GM21390 (cell line): ENCODE measurements around the gene CD82.
A peak's percentile ranks its signal among the peaks of the same experiment; 100 is the strongest.

Source experiments
- ATAC-seq: cut with Tn5 transposase; IDR thresholded peaks from one replicate; pipeline ENCODE4 v1.9.1; 2021; ENCODE audit not compliant: unreplicated experiment

CD82 gene

GRCh38 chr11:44597358-44598012 lies 32.0 kb downstream of the CD82 start:
- no peak for ATAC-seq

GRCh38 chr11:44598831-44599230 lies 33.4 kb downstream of the CD82 start:
- no peak for ATAC-seq

- no peak for ATAC-seq
Observed at GRCh38 chr11:44600261-44600660, 34.8 kb downstream of the CD82 start.

- peak; percentile 25 for ATAC-seq
Observed at GRCh38 chr11:44600839-44601383, 35.4 kb downstream of the CD82 start.

- ATAC-seq, result peak; percentile 36
Observed at GRCh38 chr11:44601471-44602370, 36.3 kb downstream of the CD82 start.

GRCh38 chr11:44602891-44603310 lies 37.4 kb downstream of the CD82 start:
- ATAC-seq, result no peak

- ATAC-seq, result no peak
Observed at GRCh38 chr11:44604171-44604581, 38.7 kb downstream of the CD82 start.

GRCh38 chr11:44605068-44605708 lies 39.7 kb downstream of the CD82 start:
- no peak for ATAC-seq

GRCh38 chr11:44605965-44606364 lies 40.5 kb downstream of the CD82 start:
- no peak for ATAC-seq

GRCh38 chr11:44606472-44606871 lies 41.0 kb downstream of the CD82 start:
- ATAC-seq, result no peak

GRCh38 chr11:44607319-44607962 lies 42.0 kb downstream of the CD82 start:
- no peak for ATAC-seq

GRCh38 chr11:44607987-44608386 lies 42.5 kb downstream of the CD82 start:
- ATAC-seq, result no peak

- ATAC-seq, result no peak
Observed at GRCh38 chr11:44608651-44608990, 43.2 kb downstream of the CD82 start.

- peak; percentile 49 for ATAC-seq
Observed at GRCh38 chr11:44608991-44609782, 43.7 kb downstream of the CD82 start.

- ATAC-seq, result no peak
Observed at GRCh38 chr11:44609783-44610155, 44.3 kb downstream of the CD82 start.

GRCh38 chr11:44610186-44610955 lies 44.9 kb downstream of the CD82 start:
- ATAC-seq, result no peak

GRCh38 chr11:44611088-44611487 lies 45.6 kb downstream of the CD82 start:
- no peak for ATAC-seq

- peak; percentile 34 for ATAC-seq
Observed at GRCh38 chr11:44611687-44612434, 46.4 kb downstream of the CD82 start.

- ATAC-seq, result no peak
Observed at GRCh38 chr11:44613153-44613552, 47.7 kb downstream of the CD82 start.
